Transverse colon (tissue), 4 donors: ENCODE results near the gene CEP120. TPM values are rescaled to one million over a fixed set of nuclear protein-coding genes. Genes with fewer than 3 reads are reported as not detected.

ENCODE experiments used
- DNase-seq: peaks from one replicate; pipeline ENCODE4 v3.0.0-alpha.2; 2019
- H3K27ac ChIP-seq, 4 donors: fragments of 200-600 bp; sonication (generic); 2 replicates each; pipeline ENCODE4 v1.5.1; 2016 to 2018; ENCODE audit warnings: inconsistent platforms in 4 of 4
- H3K27me3 ChIP-seq: fragments of 200-600 bp; sonication (generic); 2 replicates; pipeline ENCODE4 v1.5.1; 2017; ENCODE audit warnings: inconsistent platforms
- H3K36me3 ChIP-seq, 4 donors: fragments of 200-600 bp; sonication (generic); 2 replicates each; pipeline ENCODE4 v1.5.1; 2017 to 2019; ENCODE audit warnings: inconsistent platforms in 4 of 4
- H3K4me1 ChIP-seq, 4 donors: fragments of 200-600 bp; sonication (generic); 2 replicates each; pipeline ENCODE4 v1.5.1; 2017 to 2020; ENCODE audit warnings: inconsistent platforms in 4 of 4
- H3K4me3 ChIP-seq, 4 donors: fragments of 200-600 bp; sonication (generic); 1 replicate in 1 of 4; 2 replicates in 3 of 4; pipeline versions ENCODE4 v1.5.1 to v1.6.1; 2017 to 2019; ENCODE audit warnings: inconsistent platforms in 4 of 4
- H3K9me3 ChIP-seq, 2 donors: fragments of 200-600 bp; sonication (generic); 2 replicates each; pipeline ENCODE4 v1.5.1; 2017 to 2019; ENCODE audit warnings: inconsistent platforms in 2 of 2
- EP300 ChIP-seq: sonication (generic); formaldehyde crosslinking; IDR thresholded peaks from one replicate; pipeline ENCODE4 v1.6.1; 2017; ENCODE audit warnings: antibody characterized with exemption, low read depth
- POLR2A ChIP-seq: fragments of 450-650 bp; IDR thresholded peaks from one replicate; pipeline ENCODE4 v1.6.1; 2016; ENCODE audit warnings: antibody characterized with exemption, mild to moderate bottlenecking, moderate library complexity
- POLR2AphosphoS5 ChIP-seq, 3 donors: sonication (generic); formaldehyde crosslinking; IDR thresholded peaks; one replicate each; pipeline ENCODE4 v1.6.1; 2016; ENCODE audit warnings: antibody characterized with exemption in 3 of 3
- WGBS, 2 donors: methylation state at CpG; one replicate each; pipeline ENCODE4 v1.1.5; 2018; ENCODE audit warnings: low coverage in 1 of 2; 5-methylcytosine and 5-hydroxymethylcytosine counted together
- in situ Hi-C, 4 donors: fragments of 200-750 bp; cut with MboI; loops; one replicate each; pipeline versions ENCODE4 v1.15.0 to v1.15.1; 2017; ENCODE audit warnings: low sequenced_read_pairs in 3 of 4, low pct_ligation_motif_present in 1 of 4, low pct_unique_long_range_greater_than_20kb in 1 of 4
- intact Hi-C: fragments of 100-400 bp; cut with DNase I; formaldehyde crosslinking; loops from one replicate; pipeline ENCODE4 v1.15.1; 2023; ENCODE audit warnings: low total_unique reads
- total RNA-seq, 4 donors: library from RNA; depleted of rRNA; stranded (reverse); fragments of >200 nt; gene quantifications; one replicate each; pipeline ENCODE4 v1.1.0, GENCODE V29; 2016
- TF ChIP-seq, protein P1 (sequence below), 5 experiments: fragments of 200-600 bp in 3 of 5; fragments of 450-650 bp in 2 of 5; sonication (generic) in 3 of 5; IDR thresholded peaks; 1 replicate in 2 of 5; 2 replicates in 3 of 5; pipeline ENCODE4 v1.5.1; 2016 to 2017; ENCODE audit warnings: antibody characterized with exemption in 5 of 5, inconsistent platforms in 3 of 5, mild to moderate bottlenecking in 2 of 5, moderate library complexity in 1 of 5

CEP120 gene
- total RNA-seq, 4 donors from 2014 or later = 7.6 to 24.3 (median 18.2) TPM

DNA sequence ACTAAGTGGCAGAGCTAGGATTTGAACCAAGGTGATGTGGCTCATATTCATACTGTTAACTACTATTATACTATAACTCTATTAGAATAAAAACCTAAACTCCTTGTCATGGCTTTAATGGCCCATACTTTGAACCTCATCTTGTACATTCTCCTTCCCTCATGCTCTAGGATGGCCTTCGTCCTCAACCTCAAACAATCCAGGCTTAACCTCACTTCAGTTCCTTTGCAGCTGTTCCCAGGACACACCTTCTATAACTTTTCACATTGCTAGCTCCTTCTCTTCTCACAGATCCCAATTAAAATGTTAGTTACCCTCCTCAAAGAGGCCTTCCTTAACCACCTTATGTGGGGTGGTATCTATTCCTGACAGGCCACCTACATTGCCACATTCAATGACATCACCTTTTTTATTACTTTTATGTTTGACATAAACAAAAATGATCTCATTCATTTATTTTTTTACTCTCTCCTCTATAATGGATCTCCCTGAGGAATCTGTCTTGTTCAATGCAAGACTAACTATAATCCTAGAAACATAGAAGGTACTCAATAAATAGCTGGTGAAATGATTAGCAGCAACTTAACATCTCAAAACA is 53.7 kb downstream of the CEP120 start:
- DNase-seq = no peak
- intact Hi-C loops = loop anchor here (10.0 kb wide), 1 partner anchor 335 kb away; the partner anchor contains the start of gene PPIC
- in situ Hi-C loops = loop anchor here in 2 of 4 donors (25.0 kb wide), 1 partner anchor 857 kb away; no protein-coding TSS in a partner anchor

DNA sequence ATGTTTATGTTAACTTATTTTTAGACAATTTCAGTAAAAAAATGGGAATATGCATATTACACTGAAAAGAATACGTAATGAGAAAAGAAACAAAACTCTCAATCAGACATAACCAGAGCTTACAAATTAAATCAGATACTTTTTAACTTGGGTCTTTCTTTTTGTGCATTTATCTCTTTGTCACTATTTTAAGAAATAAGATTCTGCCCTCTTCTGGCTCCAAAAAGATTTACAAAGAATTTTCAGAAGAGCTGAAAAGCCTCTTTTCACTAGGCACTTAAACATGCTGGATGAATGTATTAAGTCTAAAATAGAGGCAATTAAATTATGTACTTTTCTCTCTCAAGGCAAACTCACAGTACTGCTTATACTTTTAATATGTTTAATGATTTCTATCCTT is 55.5 kb downstream of the CEP120 start:
- in situ Hi-C loops = loop anchor here in 2 of 4 donors (25.0 kb wide), 1 partner anchor 855 kb away; no protein-coding TSS in a partner anchor

More for the DNA sequence above, 53.7 kb downstream of the CEP120 start:
- no peak overlapping the region for H3K4me3 ChIP-seq
- H3K27me3 ChIP-seq = no peaks in the 10 kb centered on the region
- H3K9me3 ChIP-seq = no peaks in the 10 kb centered on the region
- H3K36me3 ChIP-seq = peaks cover 0 to 7% (median 3%) of the 10 kb centered on the region in 4 donors
- 50 to 62% methylated on average over 1 of the region's 1 CpG for WGBS, 2 donors
- H3K27ac ChIP-seq = no peak overlapping the region
- no peak for TF ChIP-seq POLR2A
- TF ChIP-seq, protein P1, sequence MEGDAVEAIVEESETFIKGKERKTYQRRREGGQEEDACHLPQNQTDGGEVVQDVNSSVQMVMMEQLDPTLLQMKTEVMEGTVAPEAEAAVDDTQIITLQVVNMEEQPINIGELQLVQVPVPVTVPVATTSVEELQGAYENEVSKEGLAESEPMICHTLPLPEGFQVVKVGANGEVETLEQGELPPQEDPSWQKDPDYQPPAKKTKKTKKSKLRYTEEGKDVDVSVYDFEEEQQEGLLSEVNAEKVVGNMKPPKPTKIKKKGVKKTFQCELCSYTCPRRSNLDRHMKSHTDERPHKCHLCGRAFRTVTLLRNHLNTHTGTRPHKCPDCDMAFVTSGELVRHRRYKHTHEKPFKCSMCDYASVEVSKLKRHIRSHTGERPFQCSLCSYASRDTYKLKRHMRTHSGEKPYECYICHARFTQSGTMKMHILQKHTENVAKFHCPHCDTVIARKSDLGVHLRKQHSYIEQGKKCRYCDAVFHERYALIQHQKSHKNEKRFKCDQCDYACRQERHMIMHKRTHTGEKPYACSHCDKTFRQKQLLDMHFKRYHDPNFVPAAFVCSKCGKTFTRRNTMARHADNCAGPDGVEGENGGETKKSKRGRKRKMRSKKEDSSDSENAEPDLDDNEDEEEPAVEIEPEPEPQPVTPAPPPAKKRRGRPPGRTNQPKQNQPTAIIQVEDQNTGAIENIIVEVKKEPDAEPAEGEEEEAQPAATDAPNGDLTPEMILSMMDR (IDR thresholded peaks at IDR 0.05) = no peak
- peaks cover 0 to 6% (median 0%) of the 10 kb centered on the region in 4 donors for H3K4me1 ChIP-seq

DNA sequence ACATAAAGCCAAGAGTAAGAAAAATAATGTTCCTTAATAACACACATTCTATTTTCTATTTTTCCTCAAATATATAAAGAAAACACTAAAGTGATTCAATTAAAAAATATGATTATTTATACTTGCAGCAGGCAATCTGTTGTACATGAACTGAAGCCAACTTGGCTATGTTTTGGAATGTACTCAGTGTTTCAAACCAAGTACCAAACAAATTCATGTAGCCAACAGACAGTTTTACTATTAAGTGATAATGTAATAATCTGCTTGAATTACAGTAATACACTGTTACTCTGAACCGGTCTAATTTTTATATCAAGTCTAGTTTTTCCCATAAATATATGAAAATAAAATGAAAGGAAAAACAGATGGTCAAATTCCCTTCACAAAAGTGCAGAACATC is 58.0 kb downstream of the CEP120 start:
- in situ Hi-C loops = loop anchor here in 2 of 4 donors (25.0 kb wide), 1 partner anchor 853 kb away; no protein-coding TSS in a partner anchor

More for the DNA sequence above, 55.5 kb downstream of the CEP120 start:
- intact Hi-C loops = loop anchor here (10.0 kb wide), 1 partner anchor 333 kb away; the partner anchor contains the start of gene PPIC
- DNase-seq = no peak
- Histone ChIP-seq H3K9me3 (no peaks in the 10 kb centered on the region), H3K27ac (no peak overlapping the region), H3K4me1 (peaks cover 0 to 15% (median 3%) of the 10 kb centered on the region in 4 donors), H3K27me3 (no peaks in the 10 kb centered on the region), H3K4me3 (no peak overlapping the region), H3K36me3 (peaks cover 0 to under 1% (median 0%) of the 10 kb centered on the region in 4 donors)
- no peak for TF ChIP-seq POLR2AphosphoS5 (IDR thresholded peaks at IDR 0.05)
- TF ChIP-seq, protein P1 (IDR thresholded peaks at IDR 0.05) = peak in 3 of 5 experiments; percentile 16 to 24 (median 20)
- no peak for TF ChIP-seq POLR2A
- TF ChIP-seq EP300 = no peak
- WGBS, 2 donors = 79 to 93% methylated on average over 1 of the region's 1 CpG

DNA sequence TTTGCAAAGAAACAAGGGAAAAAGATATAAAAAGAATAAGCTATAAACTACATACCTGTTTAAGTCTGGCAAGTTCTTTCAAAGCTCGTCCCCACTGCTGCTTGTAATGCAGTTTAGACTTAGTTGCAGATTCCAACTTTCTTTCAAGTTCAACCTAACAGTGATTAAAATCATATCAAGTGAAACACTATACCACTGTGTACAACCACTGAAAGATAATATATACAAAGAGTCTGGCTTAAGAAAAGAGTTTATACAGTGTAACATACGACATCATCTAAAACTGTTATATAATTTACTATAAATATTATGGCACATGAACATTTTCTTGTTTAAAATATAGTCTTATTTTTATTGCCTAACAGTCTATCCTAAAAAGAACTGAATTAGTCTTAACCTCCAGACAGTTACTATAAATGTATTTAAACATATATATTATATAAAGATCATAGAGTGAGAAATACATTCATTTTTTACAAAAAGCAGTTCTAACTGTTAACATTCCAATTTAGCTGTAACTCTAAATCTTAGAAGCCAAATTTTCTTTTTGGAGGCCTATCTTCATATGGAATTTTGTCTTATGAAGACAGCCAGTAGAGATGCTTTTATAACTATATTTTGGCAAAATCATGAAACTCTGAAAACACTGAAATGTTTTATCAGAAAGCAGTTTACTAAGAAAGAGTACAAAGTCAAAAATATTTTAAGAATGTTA is 58.6 kb downstream of the CEP120 start:
- peaks cover 0 to 5% (median 0%) of the 10 kb centered on the region in 4 donors for H3K36me3 ChIP-seq
- H3K4me3 ChIP-seq = no peak overlapping the region
- no peaks in the 10 kb centered on the region for H3K27me3 ChIP-seq
- H3K4me1 ChIP-seq = peaks cover 4 to 27% (median 7%) of the 10 kb centered on the region in 4 donors
- TF ChIP-seq EP300 (no peak), POLR2AphosphoS5 (IDR thresholded peaks at IDR 0.05) (peak in 2 of 3 donors; percentile 8 to 33), POLR2A (no peak)
- TF ChIP-seq, protein P1 (IDR thresholded peaks at IDR 0.05) = no peak
- H3K27ac ChIP-seq = peak overlapping the region in 3 of 4 donors; percentile 19 to 57 (median 44)
- H3K9me3 ChIP-seq = no peaks in the 10 kb centered on the region
- in situ Hi-C loops = loop anchor here in 2 of 4 donors (25.0 kb wide), 1 partner anchor 852 kb away; no protein-coding TSS in a partner anchor
- intact Hi-C loops = loop anchor here (10.0 kb wide), 1 partner anchor 330 kb away; the partner anchor contains the start of gene PPIC
- no peak for DNase-seq
- WGBS, 2 donors = 54 to 65% methylated on average over 2 of the region's 2 CpGs

More for the DNA sequence above, 58.0 kb downstream of the CEP120 start:
- no peak for DNase-seq
- no peak overlapping the region for H3K4me3 ChIP-seq
- H3K36me3 ChIP-seq = peaks cover 0 to 5% (median 0%) of the 10 kb centered on the region in 4 donors
- H3K9me3 ChIP-seq = no peaks in the 10 kb centered on the region
- whole genome bisulfite sequencing, 2 donors = 37 to 58% methylated on average over 1 of the region's 1 CpG
- H3K27ac ChIP-seq = peak overlapping the region in 3 of 4 donors; percentile 19 to 57 (median 44)
- peaks cover 0 to 21% (median 5%) of the 10 kb centered on the region in 4 donors for H3K4me1 ChIP-seq
- TF ChIP-seq POLR2A = no peak
- TF ChIP-seq POLR2AphosphoS5 (IDR thresholded peaks at IDR 0.05) = peak in 1 of 3 donors; percentile 7
- H3K27me3 ChIP-seq = no peaks in the 10 kb centered on the region
- intact Hi-C loops = loop anchor here (10.0 kb wide), 1 partner anchor 330 kb away; the partner anchor contains the start of gene PPIC
